ENCODE data around the gene RACGAP1.
A peak's percentile ranks its signal among the peaks of the same experiment; 100 is the strongest.
"Not testable (repeated sequence)": the region's sequence is repeated elsewhere in the genome, so short reads cannot be mapped to it uniquely, and the experiment has no call there.

Gene RACGAP1

DNA sequence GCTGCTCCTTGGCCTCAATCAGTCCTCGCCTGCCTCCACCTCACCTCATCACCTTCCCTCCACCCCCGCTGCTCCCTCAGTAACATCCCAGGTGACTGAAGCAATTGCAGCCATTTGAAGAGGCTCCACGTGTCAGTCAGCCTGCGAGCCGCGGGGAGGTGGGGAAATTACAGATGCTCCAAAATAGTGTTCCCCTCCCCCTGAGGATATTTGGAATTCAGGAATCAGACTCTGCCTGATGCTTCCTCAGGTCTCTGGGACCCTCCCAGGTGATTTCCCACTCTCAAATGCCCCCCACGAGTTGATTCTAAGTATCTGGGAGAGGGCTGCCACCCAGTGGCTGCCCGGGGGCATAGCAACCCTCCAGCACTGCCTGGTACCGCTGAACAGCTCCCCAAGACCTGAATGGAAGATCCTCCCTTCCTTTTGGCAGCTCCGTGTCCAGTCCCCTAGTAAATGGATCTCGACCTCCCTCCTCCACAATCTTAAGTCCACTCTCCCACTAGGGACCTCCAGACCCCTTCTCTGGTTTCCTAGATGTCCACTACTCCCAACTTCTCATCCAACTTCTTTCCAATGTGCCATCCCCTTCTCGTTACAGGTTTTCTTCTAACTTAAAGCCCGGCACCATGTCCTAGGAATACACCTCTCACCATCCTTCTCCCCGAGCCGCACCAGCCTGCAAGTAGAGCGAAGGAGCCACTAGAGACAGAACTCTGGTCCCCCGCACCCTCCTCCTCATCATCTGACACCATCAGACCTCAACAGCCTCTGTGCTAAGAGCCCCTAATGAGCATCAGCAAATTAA, 30.7 kb upstream of the RACGAP1 start:
- peak; percentile 69 for DNase-seq

DNA sequence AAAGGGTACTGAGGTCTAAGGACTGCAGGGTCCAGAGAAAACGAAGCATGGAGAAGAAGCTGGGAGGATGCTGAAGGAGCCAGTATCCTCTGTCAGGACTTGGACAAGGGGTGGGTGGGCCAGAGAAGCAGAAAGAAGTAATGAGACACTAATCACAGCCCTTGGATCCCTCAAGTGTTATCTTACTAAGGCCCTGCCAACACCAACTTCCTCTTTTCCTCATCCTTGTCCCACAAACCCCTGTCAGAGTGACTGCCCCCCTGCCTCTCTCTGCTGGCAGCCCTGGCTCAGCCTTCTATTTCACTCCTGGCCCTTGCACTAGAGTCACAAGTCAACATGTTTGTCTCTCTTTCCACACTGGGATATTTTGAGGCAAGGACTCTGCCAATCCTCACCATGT, 28.3 kb upstream of the RACGAP1 start:
- no peak for DNase-seq

DNA sequence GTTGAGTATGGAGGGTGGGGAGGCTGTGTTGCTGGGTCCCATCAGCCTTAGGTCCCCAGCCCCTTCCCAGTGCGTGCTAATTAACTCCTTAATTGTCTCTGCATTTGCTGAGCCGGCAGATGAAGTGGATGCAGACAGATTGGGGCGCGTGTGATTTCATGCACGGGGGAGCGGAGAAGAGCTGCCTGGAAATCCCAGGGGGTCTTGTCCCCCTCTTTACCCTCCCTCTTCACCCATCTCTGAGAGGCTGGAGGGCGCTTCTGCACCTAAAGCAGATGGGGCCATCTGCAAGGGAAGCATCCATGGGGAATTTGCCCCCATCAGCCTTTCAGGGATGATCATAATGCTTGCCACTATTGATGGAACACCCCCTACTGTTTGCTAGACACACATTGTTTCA, 27.7 kb upstream of the RACGAP1 start:
- DNase-seq = no peak

DNA sequence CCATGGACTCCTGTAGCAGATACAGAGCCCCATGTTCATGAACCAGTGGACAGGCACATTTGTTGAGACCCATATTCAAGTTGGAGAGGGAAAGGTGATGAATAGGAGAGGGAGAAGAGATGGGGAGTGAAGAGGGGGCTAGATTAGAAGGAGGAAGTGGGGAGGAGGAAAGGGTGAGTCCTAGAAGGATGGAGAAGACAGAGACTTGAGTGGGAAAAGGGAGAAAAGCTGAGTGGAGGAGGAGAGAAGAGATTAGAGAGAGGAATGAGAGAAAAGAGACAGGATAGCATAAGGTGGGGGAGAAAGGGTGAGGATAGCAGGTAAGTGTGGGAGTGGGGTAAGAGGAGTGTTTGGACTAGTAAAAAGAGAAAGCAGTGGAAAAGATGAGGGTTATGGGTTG, 27.2 kb upstream of the RACGAP1 start:
- no peak for DNase-seq

DNA sequence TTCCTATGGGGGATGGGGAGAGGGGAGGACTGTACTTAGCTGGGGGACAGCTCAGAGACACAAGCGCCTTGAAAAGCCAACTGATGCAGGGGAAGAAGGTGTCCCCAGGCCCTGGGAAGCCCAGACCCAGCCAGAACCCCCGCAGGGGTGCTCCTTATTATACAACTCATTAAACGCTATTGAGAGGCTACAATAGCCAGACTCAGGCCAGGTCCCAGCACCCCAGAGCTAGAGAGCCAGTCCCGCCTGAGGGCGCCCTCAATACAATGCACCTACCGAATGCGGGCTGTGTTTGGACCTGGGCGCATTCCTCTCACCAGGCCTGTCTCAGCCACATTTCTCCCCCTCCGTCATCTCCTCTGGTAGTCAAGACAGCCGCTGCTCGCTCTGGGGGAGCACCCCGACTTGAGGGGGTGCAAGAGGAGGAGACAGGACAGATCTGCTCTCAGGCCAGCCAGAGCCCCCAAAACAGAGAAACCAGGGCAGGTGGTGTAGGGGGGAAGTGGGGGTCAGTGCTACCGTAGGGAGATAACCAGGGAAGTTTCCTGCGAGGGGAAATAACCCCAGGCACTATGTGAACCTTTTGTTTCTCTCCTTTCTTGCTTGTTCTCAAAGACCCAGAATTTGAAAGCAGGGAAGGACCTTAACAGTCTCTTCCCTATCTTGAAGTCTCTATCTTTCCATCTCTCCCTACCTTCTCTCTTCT, 26.0 kb upstream of the RACGAP1 start:
- no peak for DNase-seq

DNA sequence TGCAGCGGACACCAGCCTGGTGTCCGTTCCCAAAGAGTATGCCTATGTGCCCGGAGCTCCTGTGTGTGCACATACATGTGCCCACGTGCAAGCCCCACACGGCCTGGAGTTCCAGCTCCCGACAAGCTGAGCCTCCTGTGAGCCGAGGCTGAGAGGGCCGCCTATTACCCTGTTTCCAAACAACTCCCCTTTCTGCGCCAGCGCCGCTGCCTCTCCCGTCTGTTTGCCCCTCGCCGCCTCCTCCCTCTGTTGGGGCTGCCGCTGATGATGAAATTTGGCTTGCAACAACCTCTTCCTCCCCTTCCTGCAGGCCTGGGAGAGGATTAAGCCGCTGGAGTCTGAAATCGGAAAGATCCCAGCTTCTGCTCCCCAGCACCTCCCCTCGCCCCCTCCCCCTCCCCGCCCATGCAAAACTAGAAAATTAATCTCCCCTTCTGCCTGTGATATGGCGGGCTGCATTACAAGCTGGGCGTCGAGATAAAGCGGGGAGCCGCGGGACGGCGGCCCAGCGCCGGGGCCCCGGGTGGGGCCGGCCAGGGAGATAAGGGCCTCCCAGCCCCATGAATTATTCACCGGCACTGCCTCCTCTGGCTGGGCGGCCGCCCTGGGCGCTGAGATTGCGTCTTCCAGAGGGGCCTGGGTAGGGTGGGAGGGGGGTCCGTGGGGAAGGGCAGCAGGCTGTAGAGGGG, 25.3 kb upstream of the RACGAP1 start:
- DNase-seq = no peak

DNA sequence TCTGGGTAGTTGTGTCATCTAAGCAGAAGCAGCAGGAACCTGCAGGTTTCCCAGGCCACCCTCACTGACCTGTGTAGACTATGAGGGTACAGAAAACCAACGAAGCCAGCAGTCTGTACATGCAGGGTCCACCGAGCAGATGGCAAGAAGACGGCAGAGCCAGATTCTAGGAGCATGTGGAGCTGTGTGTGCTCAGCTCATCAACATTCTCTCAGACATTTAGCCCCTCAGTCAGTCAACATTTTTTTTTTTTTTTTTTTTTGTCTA, 24.8 kb upstream of the RACGAP1 start:
- DNase-seq = no peak

DNA sequence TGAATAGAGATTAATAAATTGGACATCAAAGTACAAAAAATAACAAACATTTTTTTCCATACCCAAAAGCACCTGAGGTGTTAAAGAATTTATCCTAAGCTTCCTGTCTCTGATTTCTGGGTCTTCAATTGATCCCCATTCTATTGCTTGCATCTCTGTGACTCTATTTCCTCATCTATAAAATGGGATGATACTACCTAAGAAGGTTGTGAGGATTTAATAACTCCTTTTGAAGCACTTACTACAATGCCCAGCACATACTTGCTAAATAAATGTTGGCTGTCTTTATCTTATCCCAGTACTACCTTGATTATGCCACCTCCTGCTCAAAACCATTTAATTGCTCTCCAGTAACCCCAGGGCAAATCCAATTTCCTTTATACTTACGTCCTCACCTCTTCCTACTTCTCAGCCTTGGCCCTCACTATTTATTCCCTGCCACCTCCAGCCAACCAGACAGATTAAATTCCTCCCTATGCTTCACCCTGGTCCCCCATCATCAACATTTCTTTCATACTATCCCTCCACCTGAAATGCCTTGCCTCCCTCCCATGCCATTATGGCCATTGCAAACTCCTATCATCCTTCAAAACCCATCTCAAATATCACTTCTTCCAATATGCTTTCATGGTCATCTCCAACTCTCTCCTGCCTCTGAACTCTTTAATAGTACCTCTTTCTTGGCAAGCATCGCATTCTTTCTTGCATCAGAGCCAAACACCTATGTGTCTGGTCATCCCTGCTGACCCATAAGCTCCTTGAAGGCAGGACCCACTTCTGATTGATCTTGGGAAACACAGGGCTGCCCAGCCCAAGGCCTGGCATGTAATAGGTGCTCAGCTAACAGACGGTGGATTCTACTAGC, 24.2 kb upstream of the RACGAP1 start:
- no peak for DNase-seq

DNA sequence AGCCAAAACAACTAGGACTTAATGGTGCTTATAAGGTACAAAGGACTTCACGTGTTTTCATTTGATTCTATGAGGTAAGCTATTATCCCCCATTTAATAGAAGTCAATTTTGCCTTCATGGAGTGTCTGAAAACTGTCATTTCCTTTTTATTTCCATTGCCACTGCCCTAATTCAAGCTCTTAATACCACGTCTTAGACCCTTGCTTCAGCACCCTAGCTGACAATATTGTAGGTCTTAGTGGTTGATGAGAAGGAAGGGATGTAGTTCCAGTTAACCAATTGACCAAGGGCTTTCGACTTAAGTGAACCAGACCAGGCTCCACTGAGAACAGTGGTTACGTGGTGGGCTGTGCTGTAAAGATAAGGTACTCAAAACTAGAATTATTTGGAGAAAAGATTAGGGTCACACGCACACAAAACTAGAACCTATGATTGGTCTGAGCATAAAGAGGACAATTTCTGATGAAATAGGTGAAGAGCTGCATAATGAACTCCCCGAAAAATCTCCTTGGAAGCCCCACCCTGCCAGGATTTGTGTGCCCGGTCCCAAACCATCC, 22.5 kb upstream of the RACGAP1 start:
- no peak for DNase-seq

DNA sequence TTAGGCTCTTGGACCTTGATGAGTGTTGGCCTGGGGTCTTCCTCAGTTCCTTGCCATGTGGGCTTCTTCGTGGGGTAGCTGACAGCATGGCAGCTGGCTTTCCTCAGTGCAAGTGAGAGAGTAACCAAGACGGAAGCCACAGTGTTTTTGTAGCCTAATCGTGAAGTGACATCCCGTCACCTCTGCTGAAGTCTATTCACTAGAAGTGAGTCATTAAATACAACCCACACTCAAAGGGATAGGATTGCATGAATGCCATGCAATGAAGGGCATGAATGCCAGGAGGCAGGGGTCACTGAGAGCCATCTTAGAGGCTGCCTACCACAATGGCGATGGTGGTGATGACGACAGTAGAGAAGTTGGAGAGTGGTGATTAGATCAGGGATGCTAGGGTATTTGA, 18.6 kb upstream of the RACGAP1 start:
- no peak for DNase-seq

DNA sequence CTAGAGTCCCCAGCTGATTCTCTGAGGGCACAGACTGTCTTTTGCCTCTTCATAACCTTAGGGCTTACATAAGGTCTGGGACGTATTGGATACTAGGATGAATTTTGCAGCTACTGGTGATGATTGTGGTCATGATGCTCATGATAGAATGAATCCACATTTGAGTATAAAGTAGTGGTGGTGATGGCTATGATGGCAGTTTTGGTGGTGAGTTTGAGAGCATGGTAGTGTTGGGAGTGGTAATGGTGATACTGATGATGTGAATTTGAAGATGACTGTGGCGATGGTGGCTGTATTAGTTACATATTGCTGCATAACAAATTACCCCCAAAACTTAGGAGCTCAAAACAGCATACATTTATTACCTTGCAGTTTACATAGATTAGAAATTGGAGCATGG, 18.0 kb upstream of the RACGAP1 start:
- DNase-seq = no peak

DNA sequence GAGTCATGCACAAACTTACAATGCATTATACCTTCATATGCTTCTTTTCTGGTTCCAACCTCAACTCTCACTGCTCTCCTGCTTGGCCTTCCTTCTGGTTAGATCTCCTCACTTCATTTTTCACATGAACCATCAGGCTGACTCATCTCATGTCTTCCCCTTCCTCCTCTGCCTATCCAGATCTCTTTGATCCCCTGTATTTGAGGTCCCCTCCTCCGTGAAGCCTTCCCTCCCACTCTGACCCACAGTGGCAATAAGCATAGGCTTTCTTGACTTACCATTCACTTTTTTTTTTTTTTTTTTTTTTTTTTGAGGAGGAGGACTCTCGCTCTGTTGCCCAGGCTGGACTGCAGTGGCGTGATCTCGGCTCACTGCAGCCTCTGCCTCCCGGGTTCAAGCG, 17.4 kb upstream of the RACGAP1 start:
- no peak for DNase-seq

DNA sequence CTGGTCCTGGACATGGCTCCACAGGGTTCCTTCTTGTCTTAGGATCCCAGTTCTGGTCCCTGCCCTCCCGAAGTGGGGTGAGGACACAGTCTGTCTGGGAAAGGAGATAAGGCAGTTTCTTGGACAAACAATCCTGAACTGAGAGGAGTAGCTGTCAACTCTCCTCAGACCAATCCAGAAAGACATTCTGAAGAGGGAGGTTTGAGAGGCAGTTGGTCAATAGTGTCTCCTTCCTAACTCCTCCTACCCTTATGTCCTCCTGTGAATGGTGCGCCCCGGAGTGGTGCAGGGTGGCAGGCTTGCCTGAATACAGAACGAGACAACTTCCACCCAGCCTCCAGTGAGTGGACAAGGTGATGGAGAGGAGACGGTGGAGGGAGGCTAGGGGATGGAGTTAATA, 16.7 kb upstream of the RACGAP1 start:
- no peak for DNase-seq

DNA sequence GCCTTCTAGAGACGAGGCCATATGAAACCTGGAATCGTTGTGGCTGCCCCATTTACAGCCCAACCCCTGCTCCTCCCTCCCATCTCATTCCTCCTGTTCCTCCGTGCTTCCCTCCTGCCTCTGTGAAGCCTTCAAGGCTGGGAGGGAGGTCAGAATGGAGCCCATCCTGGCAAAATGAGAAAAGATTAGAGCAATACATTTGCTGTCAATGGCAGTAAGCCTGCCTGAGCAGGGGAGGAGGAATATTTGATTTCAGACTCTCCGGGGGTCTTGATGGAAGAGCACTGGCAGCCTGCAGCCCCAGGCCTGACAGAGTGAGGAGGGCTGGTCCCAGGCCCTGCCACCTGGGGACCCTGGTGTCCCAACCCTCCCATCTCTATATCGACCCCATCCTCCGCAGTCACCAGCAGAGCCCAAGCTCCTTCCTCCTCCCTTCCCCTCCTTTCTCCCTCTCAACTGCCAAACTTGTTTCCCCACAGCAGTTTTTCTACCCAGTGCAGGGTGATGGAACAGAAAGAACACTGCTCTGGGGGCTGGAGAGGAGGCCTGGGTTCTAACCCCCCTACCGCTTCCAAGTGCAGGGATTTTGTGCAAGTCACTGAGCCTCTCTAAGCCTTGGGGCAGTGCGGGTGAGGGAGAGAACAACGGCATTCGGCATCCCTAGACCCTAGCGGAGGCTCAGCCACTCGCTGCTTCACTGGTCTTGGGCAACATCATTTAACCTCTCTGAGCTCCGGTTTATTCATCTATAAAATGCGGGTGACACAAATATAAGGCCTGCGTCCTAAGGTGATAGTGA, 16.0 kb upstream of the RACGAP1 start:
- DNase-seq = no peak

DNA sequence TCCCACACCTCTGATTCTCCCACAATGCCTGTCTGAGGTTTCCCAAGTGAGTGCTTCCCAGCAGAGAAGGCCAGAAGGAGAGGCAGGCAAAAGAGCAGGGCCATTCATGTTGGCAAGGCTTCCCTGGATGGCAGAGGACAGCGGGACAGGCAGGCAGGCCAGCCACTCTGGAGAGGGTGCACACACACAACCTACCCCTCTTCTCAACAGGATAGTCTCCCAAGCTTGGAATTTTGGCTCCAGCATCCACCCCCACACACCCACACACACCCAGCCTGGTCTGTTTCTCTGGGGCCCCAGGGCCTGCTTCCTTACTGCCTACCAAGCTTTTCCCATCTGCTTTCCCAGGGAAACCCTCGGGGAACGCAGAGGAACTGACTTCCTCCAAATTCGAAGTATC, 15.4 kb upstream of the RACGAP1 start:
- DNase-seq = no peak

DNA sequence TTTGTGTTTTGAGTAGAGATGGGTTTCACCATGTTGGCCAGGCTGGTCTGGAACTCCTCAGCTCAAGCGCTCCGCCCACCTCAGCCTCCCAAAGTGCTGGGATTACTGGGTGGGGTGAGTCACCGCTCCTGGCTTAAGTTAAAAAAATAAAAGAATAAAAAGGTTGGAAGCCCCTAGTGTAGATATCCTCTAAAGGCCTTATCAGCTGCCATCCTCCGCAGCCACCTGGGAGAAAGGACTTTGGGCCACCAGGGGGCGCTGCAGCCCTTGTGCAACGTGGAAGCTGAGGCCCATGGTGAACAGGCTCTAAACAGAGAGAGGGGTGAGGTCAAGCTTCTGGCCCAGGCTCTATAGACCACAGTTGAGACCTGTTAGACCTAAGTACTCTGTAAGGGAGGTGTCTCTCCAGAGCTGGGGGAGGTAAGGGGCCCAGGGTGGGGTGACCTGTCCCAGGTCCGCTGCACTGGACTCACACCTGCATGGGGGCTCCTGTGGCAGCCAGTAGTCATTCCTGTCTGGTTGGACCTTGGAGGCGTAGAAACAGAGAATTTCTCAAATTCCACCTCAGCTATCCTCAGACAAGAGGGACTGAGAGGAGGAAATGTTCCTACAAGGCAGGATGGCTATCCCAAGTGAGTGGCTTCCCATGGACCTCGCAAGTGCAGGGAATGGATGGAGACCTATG, 14.0 kb upstream of the RACGAP1 start:
- DNase-seq = peak; percentile 86

DNA sequence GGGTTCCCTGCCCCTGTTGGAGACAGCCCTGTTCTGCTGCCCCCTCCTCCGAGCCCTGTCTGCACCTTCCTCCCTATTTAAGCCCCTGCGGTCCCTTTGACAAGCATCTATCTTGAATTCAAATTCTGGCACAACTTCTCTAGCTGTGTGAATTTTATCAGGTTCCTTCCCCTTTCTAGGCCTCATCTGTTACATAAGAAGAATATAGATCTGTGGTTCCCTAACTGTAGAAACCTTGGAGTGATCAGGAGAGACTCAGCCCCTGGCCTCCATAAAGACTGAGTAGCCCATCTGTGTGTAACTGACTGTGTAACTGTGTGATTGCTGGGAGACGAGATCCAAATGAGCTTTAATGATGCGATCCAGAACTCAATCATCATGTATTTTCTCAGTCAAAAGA, 13.0 kb upstream of the RACGAP1 start:
- no peak for DNase-seq

DNA sequence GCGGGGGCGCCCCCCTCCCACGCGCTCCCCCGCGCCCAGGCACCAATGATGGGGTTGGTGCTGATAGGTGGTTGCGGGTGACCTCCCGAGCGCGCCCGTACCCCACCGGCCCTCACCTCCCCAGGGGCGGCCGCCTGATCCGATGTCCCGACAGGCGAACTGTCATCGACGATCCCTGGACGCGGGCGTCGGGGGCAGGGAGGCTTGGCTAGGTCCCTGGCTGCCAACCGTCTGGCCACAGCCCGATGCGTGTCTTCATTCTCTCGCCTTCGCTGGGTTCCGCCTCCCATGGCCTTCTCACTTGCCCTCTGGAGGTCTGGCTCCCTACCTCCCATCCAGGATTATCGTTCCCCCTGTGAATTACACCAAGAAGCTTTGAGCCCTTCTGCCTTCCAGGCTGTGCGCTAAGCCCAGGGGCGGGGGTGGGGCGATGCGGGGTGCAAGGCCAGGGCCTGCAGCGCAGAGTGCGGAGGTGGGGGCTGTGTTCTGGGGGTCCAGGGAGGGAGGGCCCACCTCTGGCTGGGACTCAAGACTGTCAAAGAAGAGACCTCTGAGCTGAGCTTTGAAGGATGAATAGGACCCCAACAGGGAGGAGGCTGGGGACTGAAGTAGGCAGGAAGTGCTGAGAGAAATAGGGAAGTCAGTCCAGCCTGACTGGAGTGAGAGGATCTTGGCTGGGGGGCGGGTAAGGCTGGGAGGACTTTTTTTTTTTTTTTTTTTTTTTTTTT, 7.7 kb upstream of the RACGAP1 start:
- no peak for DNase-seq

DNA sequence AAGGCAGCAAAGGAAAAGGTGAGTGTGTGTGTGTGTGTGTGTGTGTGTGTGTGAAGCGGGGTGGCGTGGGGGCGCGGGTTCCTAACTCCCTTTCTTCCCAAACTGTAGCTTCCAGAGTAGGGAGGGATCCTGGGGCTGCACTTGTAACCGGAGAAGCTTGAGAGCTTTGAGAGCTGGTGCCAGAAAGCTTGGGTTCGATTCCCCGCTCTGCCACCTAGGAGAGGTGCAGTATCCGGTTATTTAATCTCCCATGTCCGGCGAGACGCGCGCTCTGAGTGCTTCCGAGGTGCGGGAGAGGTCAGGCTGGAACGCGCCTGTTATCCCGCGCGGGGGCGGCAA, 7.2 kb upstream of the RACGAP1 start:
- DNase-seq = no peak

DNA sequence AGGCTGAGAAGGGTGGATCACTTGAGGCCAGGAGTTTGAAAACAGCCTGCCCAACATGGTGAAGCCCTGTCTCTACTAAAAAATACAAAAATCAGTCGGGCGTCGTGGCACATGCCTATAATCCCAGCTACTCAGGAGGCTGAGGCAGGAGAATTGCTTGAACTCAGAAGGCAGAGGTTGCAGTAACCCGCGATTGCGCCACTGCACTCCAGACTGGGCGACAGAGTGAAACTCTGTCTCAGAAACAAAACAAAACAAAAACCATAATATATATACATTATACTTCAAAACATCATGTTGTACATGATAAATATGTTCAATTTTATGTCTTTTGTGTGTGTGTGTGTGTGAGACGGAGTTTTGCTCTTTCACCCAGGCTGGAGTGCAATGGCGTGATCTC, 5.2 kb upstream of the RACGAP1 start:
- DNase-seq = not testable (repeated sequence)

DNA sequence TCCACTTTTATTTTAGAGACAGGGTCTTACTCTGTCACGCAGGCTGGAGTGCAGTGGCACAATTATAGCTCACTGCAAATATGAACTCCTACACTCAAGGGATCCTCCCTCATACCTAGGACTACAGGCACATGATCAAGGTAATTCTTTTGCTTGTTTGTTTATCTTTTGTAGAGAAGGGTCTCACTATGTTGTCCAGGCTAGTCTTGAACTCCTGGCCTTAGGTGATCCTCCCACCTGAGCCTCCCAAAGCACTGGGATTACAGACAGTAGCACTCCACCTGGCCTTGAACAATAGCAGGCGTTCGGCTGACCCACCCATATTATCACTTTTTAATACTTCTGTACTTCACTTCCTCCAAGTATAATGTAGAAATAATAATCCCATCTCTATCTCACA, 1.4 kb upstream of the RACGAP1 start:
- DNase-seq = no peak
